ENCODE results near the gene RNF168.

DNA sequence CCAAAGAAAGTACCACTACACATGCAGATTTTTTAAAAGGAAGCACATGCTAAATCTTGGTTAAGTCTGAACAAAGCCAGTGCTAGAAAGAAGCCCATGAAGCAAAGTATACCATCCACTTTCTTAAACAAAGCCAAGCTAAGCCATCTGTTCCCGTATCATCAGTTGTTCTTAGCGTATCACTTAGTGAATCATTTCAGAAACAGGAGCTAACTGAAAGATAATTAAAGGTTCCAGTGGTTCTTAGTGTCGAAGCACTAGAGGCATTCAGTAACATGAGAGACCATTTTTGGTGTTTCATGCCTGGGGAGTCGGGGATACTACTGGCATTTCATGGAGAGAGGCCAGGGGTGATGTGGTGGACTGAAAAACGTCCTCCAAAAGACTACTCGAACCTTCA, 84.2 kb downstream of the RNF168 start:
- TF ChIP-seq, protein P1, sequence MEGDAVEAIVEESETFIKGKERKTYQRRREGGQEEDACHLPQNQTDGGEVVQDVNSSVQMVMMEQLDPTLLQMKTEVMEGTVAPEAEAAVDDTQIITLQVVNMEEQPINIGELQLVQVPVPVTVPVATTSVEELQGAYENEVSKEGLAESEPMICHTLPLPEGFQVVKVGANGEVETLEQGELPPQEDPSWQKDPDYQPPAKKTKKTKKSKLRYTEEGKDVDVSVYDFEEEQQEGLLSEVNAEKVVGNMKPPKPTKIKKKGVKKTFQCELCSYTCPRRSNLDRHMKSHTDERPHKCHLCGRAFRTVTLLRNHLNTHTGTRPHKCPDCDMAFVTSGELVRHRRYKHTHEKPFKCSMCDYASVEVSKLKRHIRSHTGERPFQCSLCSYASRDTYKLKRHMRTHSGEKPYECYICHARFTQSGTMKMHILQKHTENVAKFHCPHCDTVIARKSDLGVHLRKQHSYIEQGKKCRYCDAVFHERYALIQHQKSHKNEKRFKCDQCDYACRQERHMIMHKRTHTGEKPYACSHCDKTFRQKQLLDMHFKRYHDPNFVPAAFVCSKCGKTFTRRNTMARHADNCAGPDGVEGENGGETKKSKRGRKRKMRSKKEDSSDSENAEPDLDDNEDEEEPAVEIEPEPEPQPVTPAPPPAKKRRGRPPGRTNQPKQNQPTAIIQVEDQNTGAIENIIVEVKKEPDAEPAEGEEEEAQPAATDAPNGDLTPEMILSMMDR (IDR thresholded peaks at IDR 0.05; ENCODE audit: low read depth, low read length) = no peak
- TF ChIP-seq, protein P2, sequence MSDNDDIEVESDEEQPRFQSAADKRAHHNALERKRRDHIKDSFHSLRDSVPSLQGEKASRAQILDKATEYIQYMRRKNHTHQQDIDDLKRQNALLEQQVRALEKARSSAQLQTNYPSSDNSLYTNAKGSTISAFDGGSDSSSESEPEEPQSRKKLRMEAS (IDR thresholded peaks at IDR 0.05; ENCODE audit: low read depth, low read length) = no peak
- TF ChIP-seq POLR2A (IDR thresholded peaks at IDR 0.05; ENCODE audit: extremely low read depth, insufficient read length) = no peak
- TF ChIP-seq MYC (IDR thresholded peaks at IDR 0.05; ENCODE audit: low read depth, low read length) = no peak
